GM12878 (cell line): ENCODE results near the gene CSAG2. TPM values are rescaled to one million over a fixed set of nuclear protein-coding genes. Genes with fewer than 3 reads are reported as not detected.

Source experiments
- ATAC-seq: fragments of 200-7000 bp; cut with Tn5 transposase; 3 replicates; pipeline ENCODE4 v1.9.1; 2020; ENCODE audit warnings: mild to moderate bottlenecking, moderate library complexity
- BruUV-seq: library from RNA; stranded (reverse); fragments of 400-500 nt; replicated peaks from 2 replicates; lab custom pipeline; 2021; lab: Mats Ljungman, UMichigan
- CTCF ChIA-PET: fragments of 300-600 bp; sonication (Branson Sonifier 250); formaldehyde crosslinking; extraction: SDS; loops from one replicate; lab custom pipeline; 2021; ENCODE audit warnings: inconsistent platforms; lab: Yijun Ruan, JAX
- POLR2A ChIA-PET: fragments of 350-600 bp; formaldehyde crosslinking; extraction: SDS; loops from one replicate; lab custom pipeline; 2021; ENCODE audit warnings: inconsistent platforms; lab: Charles Lee
- RAD21 ChIA-PET: fragments of 300-600 bp; sonication (Branson Sonifier 250); formaldehyde crosslinking; loops from one replicate; lab custom pipeline; 2023; ENCODE audit warnings: antibody characterized with exemption; ENCODE audit not compliant: unreplicated experiment; lab: Charles Lee
- SMC1A ChIA-PET: fragments of 300-600 bp; sonication (Branson Sonifier 250); formaldehyde crosslinking; loops from one replicate; lab custom pipeline; 2023; ENCODE audit not compliant: unreplicated experiment, uncharacterized antibody; lab: Charles Lee
- DNase-seq: peaks from one replicate; pipeline ENCODE4 v3.0.0-alpha.2; 2011; ENCODE audit warnings: low read depth, low spot score
- FAIRE-seq: peaks from 3 replicates; lab custom pipeline; 2011; peaks lifted over from hg19 to GRCh38; lab: Jason Lieb, UNC
- H2AFZ ChIP-seq: 2 replicates; pipeline ENCODE4 v1.6.0; 2011; ENCODE audit warnings: low read depth, low read length, control low read depth; ENCODE audit not compliant: control insufficient read depth
- H3K27ac ChIP-seq: 2 replicates; pipeline ENCODE4 v1.5.1; 2011; ENCODE audit warnings: control low read depth; ENCODE audit not compliant: control insufficient read depth, insufficient read depth
- H3K27me3 ChIP-seq, 2 experiments: replicated peaks in 1 of 2; 2 replicates each; pipeline versions ENCODE4 v1.6.0 to v1.6.1; 2011; ENCODE audit warnings: low read length in 1 of 2; ENCODE audit not compliant: control insufficient read depth in 2 of 2, insufficient read depth in 2 of 2
- H3K36me3 ChIP-seq, 2 experiments: 2 replicates each; pipeline ENCODE4 v1.5.1; 2011; ENCODE audit warnings: low read length in 1 of 2; ENCODE audit not compliant: control insufficient read depth in 2 of 2, insufficient read depth in 2 of 2
- H3K4me1 ChIP-seq: 2 replicates; pipeline ENCODE4 v1.6.1; 2011; ENCODE audit warnings: mild to moderate bottlenecking, low read length, moderate library complexity, mixed read lengths; ENCODE audit not compliant: control insufficient read depth, insufficient read depth
- H3K4me2 ChIP-seq: 2 replicates; pipeline ENCODE4 v1.6.0; 2011; ENCODE audit warnings: control low read depth; ENCODE audit not compliant: control insufficient read depth, insufficient read depth
- H3K4me3 ChIP-seq: fragments of 200-600 bp; sonication (generic); 2 replicates; pipeline ENCODE4 v1.5.1; 2016
- H3K79me2 ChIP-seq: 2 replicates; pipeline ENCODE4 v1.6.0; 2011; ENCODE audit warnings: low read length; ENCODE audit not compliant: control insufficient read depth, insufficient read depth
- H3K9ac ChIP-seq: 2 replicates; pipeline ENCODE4 v1.8.0; 2011; ENCODE audit warnings: low read length, control low read depth, mixed read lengths; ENCODE audit not compliant: control insufficient read depth, insufficient read depth
- H3K9me3 ChIP-seq: replicated peaks from 3 replicates; pipeline ENCODE4 v1.5.1; 2011; ENCODE audit warnings: mild to moderate bottlenecking, low read length; ENCODE audit not compliant: control insufficient read depth, insufficient read depth
- H4K20me1 ChIP-seq: 2 replicates; pipeline ENCODE4 v1.6.0; 2011; ENCODE audit not compliant: control insufficient read depth, insufficient read depth
- EGR1 ChIP-seq, 2 experiments: IDR thresholded peaks; 1 replicate in 1 of 2; 2 replicates in 1 of 2; pipeline ENCODE4 v1.6.1; 2011 to 2012; ENCODE audit warnings: low read depth in 2 of 2, low read length in 2 of 2, borderline replicate concordance in 1 of 2, mild to moderate bottlenecking in 1 of 2, moderate library complexity in 1 of 2
- IKZF1 ChIP-seq: fragments of 450-650 bp; conservative IDR thresholded peaks from 2 replicates; pipeline ENCODE4 v1.6.1; 2017; ENCODE audit warnings: antibody characterized with exemption, mild to moderate bottlenecking
- KAT2A ChIP-seq: conservative IDR thresholded peaks from 2 replicates; pipeline ENCODE4 v1.6.1; 2011; ENCODE audit warnings: low read depth, low read length; ENCODE audit not compliant: control insufficient read depth
- KLF5 ChIP-seq: fragments of 450-650 bp; IDR thresholded peaks from 2 replicates; pipeline ENCODE4 v1.6.1; 2014; ENCODE audit warnings: mild to moderate bottlenecking; ENCODE audit not compliant: partially characterized antibody
- MTA3 ChIP-seq: IDR thresholded peaks from 2 replicates; pipeline ENCODE4 v1.6.1; 2012; ENCODE audit warnings: low read length, inconsistent platforms, borderline replicate concordance
- POU2F2 ChIP-seq: IDR thresholded peaks from 3 replicates; pipeline ENCODE4 v1.6.1; 2011; ENCODE audit warnings: low read depth, mild to moderate bottlenecking, low read length, borderline replicate concordance
- RAD51 ChIP-seq: fragments of 450-650 bp; IDR thresholded peaks from 2 replicates; pipeline ENCODE4 v1.6.1; 2016; ENCODE audit warnings: moderate library complexity, mild to moderate bottlenecking, inconsistent platforms
- REST ChIP-seq: IDR thresholded peaks from 2 replicates; pipeline ENCODE4 v1.6.1; 2012; ENCODE audit warnings: mild to moderate bottlenecking, low read depth, low read length
- TARDBP ChIP-seq: IDR thresholded peaks from 2 replicates; pipeline ENCODE4 v1.6.1; 2016; ENCODE audit warnings: borderline replicate concordance
- ZNF207 ChIP-seq: fragments of 450-650 bp; IDR thresholded peaks from 2 replicates; pipeline ENCODE4 v1.6.1; 2014; ENCODE audit warnings: antibody characterized with exemption, mild to moderate bottlenecking, borderline replicate concordance
- WGBS: methylation state at CpG from one replicate; pipeline ENCODE4 v1.1.6; 2016; ENCODE audit warnings: low lambda C conversion rate; ENCODE audit not compliant: insufficient replicate concordance, insufficient coverage; ENCODE audit errors: missing lambda C conversion rate; 5-methylcytosine and 5-hydroxymethylcytosine counted together
- in situ Hi-C: fragments of 300-500 bp; cut with MboI; formaldehyde crosslinking; loops from 9 replicates; pipeline ENCODE4 v1.14.3; 2018; ENCODE audit warnings: mixed read lengths
- intact Hi-C: fragments of 100-400 bp; cut with micrococcal nuclease; formaldehyde crosslinking; loops from one replicate; pipeline ENCODE4 v1.14.2; 2022; ENCODE audit not compliant: unreplicated experiment
- polyA plus RNA-seq, 11 experiments: library from polyadenylated mRNA; depleted of rRNA in 4 of 11; unstranded in 6 of 11; stranded (reverse) in 5 of 11; fragments of >200 nt; fragmentation: Nextera tagmentation in 4 of 11; fragmentation: Illumina TruSeq in 1 of 11; extraction: Ambion mirVana in 4 of 11; extraction: Trizol in 1 of 11; gene quantifications; 1 replicate in 1 of 11; 2 replicates in 10 of 11; pipeline versions ENCODE4 v1.2.1 to v1.2.3, GENCODE V29; 2011 to 2016; ENCODE audit warnings: inconsistent platforms in 2 of 11, missing spikeins in 2 of 11, low read depth in 1 of 11
- total RNA-seq, 4 experiments: library from RNA; depleted of rRNA in 3 of 4; stranded (reverse); fragments of >200 nt in 3 of 4; fragmentation: Illumina TruSeq in 1 of 4; extraction: Trizol in 1 of 4; gene quantifications; 2 replicates each; pipeline versions ENCODE4 v1.2.1 to v1.2.3, GENCODE V29; 2013 to 2021

CSAG2 gene
- total and polyA plus RNA-seq, 10 of the 15 experiments (the other 5 are each of a cell fraction or from before 2014, with no cell fraction given), result 0.14 to 0.83 (median 0.46) TPM; not detected in 3

- Histone ChIP-seq H3K9me3 (no peaks in the 10 kb centered on the region), H3K9ac (no peak overlapping the region), H3K36me3 (no peaks in the 10 kb centered on the region), H3K79me2 (no peaks in the 10 kb centered on the region), H2AFZ (no peak overlapping the region), H4K20me1 (no peaks in the 10 kb centered on the region), H3K4me1 (no peaks in the 10 kb centered on the region), H3K27me3 (no peaks in the 10 kb centered on the region), H3K27ac (no peak overlapping the region), H3K4me3 (no peak overlapping the region), H3K4me2 (no peak overlapping the region)
- intact Hi-C loops, result no loop called here
- DNase-seq (no peak), ATAC-seq (no peak), FAIRE-seq (no peak)
- ChIA-PET POLR2A (no interaction called here), CTCF (no interaction called here), RAD21 (no interaction called here), SMC1A (no interaction called here)
- BruUV-seq, result no TSS peak
- in situ Hi-C loops, result loop anchor here (25.0 kb wide), 1 partner anchor 88 kb away; the partner anchor contains the start of genes CSAG3, MAGEA2 and MAGEA6
- TF ChIP-seq IKZF1 (no peak), EGR1 (IDR thresholded peaks at IDR 0.05; ENCODE audit: borderline replicate concordance in 1 of 2, low read depth in 2 of 2, low read length in 2 of 2) (no peak), RAD51 (no peak), TARDBP (no peak), KLF5 (no peak), ZNF207 (no peak), KAT2A (no peak), REST (no peak), POU2F2 (no peak), MTA3 (no peak)
- WGBS, result 56% methylated on average over 2 of the region's 2 CpGs
These were observed 34.9 kb downstream of the CSAG2 start for GRCh38 chrX:152674135-152674534.
